ENCODE data around the gene SECTM1.

DNA sequence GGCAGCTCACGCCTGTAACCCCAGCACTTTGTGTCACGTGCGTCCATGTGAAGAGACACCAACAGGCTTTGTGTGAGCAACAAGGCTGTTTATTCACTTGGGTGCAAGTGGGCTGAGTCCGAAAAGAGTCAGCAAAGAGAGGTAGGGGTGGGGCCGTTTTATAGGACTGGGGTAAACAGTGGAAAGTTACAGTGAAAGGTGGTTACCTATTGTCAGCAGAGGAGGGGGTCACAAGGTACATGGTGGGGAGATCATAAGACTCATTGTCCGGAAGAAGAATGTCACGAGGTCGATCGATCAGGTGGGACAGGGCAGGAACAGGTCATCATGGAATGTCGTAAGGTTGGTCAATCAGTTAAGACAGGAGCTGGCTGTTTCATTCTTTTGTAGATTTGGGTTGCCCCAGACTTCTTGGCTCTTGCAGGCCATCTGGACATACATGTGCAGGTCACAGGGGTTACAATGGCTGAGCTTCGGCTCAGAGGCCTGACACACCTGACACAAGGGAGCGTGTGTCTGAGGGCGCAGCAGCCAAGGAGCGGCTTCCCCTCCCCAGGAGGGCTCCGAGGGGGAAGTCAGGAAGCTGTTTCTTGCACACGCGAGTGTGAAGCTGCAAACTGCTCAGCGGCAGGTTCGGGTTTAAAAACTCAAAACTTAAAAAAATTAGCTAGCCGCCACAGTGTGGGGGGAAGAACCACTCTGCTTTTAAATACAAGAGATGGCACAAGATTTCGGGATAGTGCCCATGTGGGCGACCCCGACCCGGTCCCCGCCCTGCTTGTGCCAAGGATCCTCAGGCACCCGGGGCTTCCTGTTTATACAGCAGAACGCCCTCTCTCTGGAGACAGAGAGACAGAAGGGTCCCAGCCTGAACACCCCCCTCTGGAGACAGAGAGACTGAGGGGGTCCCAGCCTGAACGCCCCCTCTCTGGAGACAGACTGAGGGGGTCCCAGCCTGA is 13.1 kb upstream of the SECTM1 start:
- TF ChIP-seq POLR2AphosphoS5 (IDR thresholded peaks at IDR 0.05; ENCODE audit: low read depth, low read length) (no peak), TAF1 (IDR thresholded peaks at IDR 0.05; ENCODE audit: borderline replicate concordance, insufficient read depth, low read length) (no peak), SIN3A (IDR thresholded peaks at IDR 0.05; ENCODE audit: borderline replicate concordance, insufficient read depth, low read length) (no peak), FOXP2 (optimal IDR thresholded peaks at IDR 0.05; ENCODE audit: borderline replicate concordance, extremely low read depth, extremely low read length, insufficient read depth) (no peak)
- TF ChIP-seq, protein P1, sequence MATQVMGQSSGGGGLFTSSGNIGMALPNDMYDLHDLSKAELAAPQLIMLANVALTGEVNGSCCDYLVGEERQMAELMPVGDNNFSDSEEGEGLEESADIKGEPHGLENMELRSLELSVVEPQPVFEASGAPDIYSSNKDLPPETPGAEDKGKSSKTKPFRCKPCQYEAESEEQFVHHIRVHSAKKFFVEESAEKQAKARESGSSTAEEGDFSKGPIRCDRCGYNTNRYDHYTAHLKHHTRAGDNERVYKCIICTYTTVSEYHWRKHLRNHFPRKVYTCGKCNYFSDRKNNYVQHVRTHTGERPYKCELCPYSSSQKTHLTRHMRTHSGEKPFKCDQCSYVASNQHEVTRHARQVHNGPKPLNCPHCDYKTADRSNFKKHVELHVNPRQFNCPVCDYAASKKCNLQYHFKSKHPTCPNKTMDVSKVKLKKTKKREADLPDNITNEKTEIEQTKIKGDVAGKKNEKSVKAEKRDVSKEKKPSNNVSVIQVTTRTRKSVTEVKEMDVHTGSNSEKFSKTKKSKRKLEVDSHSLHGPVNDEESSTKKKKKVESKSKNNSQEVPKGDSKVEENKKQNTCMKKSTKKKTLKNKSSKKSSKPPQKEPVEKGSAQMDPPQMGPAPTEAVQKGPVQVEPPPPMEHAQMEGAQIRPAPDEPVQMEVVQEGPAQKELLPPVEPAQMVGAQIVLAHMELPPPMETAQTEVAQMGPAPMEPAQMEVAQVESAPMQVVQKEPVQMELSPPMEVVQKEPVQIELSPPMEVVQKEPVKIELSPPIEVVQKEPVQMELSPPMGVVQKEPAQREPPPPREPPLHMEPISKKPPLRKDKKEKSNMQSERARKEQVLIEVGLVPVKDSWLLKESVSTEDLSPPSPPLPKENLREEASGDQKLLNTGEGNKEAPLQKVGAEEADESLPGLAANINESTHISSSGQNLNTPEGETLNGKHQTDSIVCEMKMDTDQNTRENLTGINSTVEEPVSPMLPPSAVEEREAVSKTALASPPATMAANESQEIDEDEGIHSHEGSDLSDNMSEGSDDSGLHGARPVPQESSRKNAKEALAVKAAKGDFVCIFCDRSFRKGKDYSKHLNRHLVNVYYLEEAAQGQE (IDR thresholded peaks at IDR 0.05; ENCODE audit: insufficient read depth in 1 of 2, low read depth in 2 of 2, low read length in 2 of 2) = no peak

All from PFSK-1 (cell line).